Ovary (tissue), 3 donors: Measurements from ENCODE around the gene ANO10.

ENCODE experiments used
- CTCF ChIP-seq, 3 donors: fragments of 450-650 bp in 2 of 3; fragments of 200-600 bp in 1 of 3; IDR thresholded peaks; one replicate each; pipeline versions ENCODE4 v1.5.1 to v1.8.0; 2016 to 2022; ENCODE audit warnings: antibody characterized with exemption in 3 of 3, mild to moderate bottlenecking in 1 of 3
- POLR2A ChIP-seq: fragments of 450-650 bp; IDR thresholded peaks from one replicate; pipeline ENCODE4 v1.6.1; 2017; ENCODE audit warnings: antibody characterized with exemption, mild to moderate bottlenecking, moderate library complexity
- donor health status: DM: no; HTN: no; CAD: no.

DNA sequence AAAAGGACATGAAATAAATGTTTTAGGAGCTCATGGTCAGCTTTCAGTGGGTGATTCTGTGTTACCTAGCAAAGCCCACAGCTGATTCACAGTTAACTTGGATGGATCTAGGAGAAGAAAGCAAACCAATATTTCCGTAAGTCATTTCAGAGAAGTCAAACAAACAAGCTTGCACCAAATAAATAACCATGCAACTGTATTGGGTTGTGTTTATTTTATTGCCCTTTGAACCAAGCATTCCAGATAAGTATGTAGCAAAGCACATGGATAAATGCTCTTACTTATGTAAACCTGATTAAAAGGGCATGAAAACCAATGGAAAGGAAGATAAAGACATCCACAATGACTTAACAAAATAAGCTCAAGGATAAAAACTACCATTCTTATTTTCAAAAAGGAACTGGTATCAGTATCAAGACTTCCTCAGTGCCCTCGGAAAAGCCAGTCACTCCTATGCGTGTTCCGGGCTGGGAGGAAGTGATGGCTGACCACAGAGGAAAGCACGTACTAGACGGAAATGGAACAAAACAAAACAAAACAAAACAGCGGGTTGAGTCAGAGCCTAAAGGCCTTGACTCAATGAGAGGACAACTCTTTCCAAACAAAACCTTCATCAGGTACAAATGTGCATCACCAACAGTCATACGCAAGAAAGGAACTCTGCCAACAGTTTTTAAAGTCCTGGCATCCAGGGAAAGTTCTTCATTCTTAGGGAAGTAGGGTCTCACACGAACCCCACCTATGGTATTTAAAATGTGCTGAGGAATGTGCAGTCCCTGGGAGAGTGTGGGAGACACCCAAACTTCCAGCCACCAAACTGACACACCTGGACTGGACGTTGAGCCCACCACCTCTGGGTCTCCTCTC lies 232.2 kb downstream of the ANO10 start:
- TF ChIP-seq CTCF (IDR thresholded peaks at IDR 0.05) (no peak), POLR2A (no peak)
